IMR-90 (cell line): ENCODE data around the gene KCNQ1.

ENCODE experiments used
- BHLHE40 ChIP-seq: fragments of 150-350 bp; IDR thresholded peaks from 2 replicates; pipeline ENCODE4 v1.6.1; 2016; ENCODE audit warnings: mild to moderate bottlenecking, low read depth, low read length
- CEBPB ChIP-seq: IDR thresholded peaks from 2 replicates; pipeline ENCODE4 v1.6.1; 2012; ENCODE audit warnings: low read depth, low read length, improper control_type of control experiment
- FOS ChIP-seq: fragments of 150-350 bp; IDR thresholded peaks from 2 replicates; pipeline ENCODE4 v1.6.1; 2016; ENCODE audit warnings: low read depth, low read length
- POLR2A ChIP-seq: IDR thresholded peaks from 2 replicates; pipeline ENCODE4 v1.6.1; 2012; ENCODE audit warnings: mild to moderate bottlenecking, low read depth, low read length
- RAD21 ChIP-seq: IDR thresholded peaks from 2 replicates; pipeline ENCODE4 v1.6.1; 2012; ENCODE audit warnings: low read length, improper control_type of control experiment
- RCOR1 ChIP-seq: IDR thresholded peaks from 2 replicates; pipeline ENCODE4 v1.6.1; 2012; ENCODE audit warnings: mild to moderate bottlenecking, low read length, improper control_type of control experiment; ENCODE audit not compliant: insufficient replicate concordance
- TF ChIP-seq, protein P1 (sequence below): conservative IDR thresholded peaks from 2 replicates; pipeline ENCODE4 v1.5.1; 2012; ENCODE audit warnings: mild to moderate bottlenecking, low read depth, low read length, improper control_type of control experiment

- TF ChIP-seq, protein P1, sequence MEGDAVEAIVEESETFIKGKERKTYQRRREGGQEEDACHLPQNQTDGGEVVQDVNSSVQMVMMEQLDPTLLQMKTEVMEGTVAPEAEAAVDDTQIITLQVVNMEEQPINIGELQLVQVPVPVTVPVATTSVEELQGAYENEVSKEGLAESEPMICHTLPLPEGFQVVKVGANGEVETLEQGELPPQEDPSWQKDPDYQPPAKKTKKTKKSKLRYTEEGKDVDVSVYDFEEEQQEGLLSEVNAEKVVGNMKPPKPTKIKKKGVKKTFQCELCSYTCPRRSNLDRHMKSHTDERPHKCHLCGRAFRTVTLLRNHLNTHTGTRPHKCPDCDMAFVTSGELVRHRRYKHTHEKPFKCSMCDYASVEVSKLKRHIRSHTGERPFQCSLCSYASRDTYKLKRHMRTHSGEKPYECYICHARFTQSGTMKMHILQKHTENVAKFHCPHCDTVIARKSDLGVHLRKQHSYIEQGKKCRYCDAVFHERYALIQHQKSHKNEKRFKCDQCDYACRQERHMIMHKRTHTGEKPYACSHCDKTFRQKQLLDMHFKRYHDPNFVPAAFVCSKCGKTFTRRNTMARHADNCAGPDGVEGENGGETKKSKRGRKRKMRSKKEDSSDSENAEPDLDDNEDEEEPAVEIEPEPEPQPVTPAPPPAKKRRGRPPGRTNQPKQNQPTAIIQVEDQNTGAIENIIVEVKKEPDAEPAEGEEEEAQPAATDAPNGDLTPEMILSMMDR, result no peak
- no peak for TF ChIP-seq POLR2A
- no peak for TF ChIP-seq CEBPB
- TF ChIP-seq BHLHE40, result no peak
- TF ChIP-seq RCOR1, result no peak
- no peak for TF ChIP-seq RAD21
- TF ChIP-seq FOS, result no peak
These were observed 34.2 kb upstream of the KCNQ1 start for GRCh38 chr11:2410616-2411015.
